Breast epithelium (tissue), 4 donors: ENCODE results near the gene SERPINA9. TPM values are rescaled to one million over a fixed set of nuclear protein-coding genes. Genes with fewer than 3 reads are reported as not detected.

Source experiments
- DNase-seq, 2 donors: peaks; one replicate each; pipeline ENCODE4 v3.0.0-alpha.2; 2019; ENCODE audit warnings: low spot score in 2 of 2
- H3K27ac ChIP-seq, 2 donors: fragments of 200-600 bp; sonication (generic) in 1 of 2; one replicate each; pipeline ENCODE4 v1.5.1; 2016 to 2019; ENCODE audit warnings: mild to moderate bottlenecking in 1 of 2
- H3K27me3 ChIP-seq, 2 donors: fragments of 200-600 bp; sonication (generic) in 1 of 2; one replicate each; pipeline versions ENCODE4 v1.5.1 to v1.6.0; 2017 to 2019; ENCODE audit warnings: control low read depth in 1 of 2, mild to moderate bottlenecking in 1 of 2
- H3K36me3 ChIP-seq: fragments of 200-600 bp; one replicate; pipeline ENCODE4 v1.5.1; 2019
- H3K4me1 ChIP-seq, 2 donors: fragments of 200-600 bp; sonication (generic); one replicate each; pipeline ENCODE4 v1.5.1; 2016 to 2019; ENCODE audit warnings: control low read depth in 1 of 2
- H3K4me3 ChIP-seq, 3 donors: fragments of 200-600 bp; sonication (generic); 1 replicate in 2 of 3; 2 replicates in 1 of 3; pipeline ENCODE4 v1.5.1; 2016 to 2019; ENCODE audit warnings: mild to moderate bottlenecking in 3 of 3, moderate library complexity in 2 of 3
- H3K9me3 ChIP-seq, 2 donors: fragments of 200-600 bp; sonication (generic) in 1 of 2; one replicate each; pipeline ENCODE4 v1.5.1; 2016 to 2019; ENCODE audit warnings: control low read depth in 1 of 2
- CTCF ChIP-seq, 3 donors: fragments of 450-650 bp; IDR thresholded peaks; one replicate each; pipeline ENCODE4 v1.5.1; 2016 to 2017; ENCODE audit warnings: antibody characterized with exemption in 3 of 3, mild to moderate bottlenecking in 3 of 3, moderate library complexity in 3 of 3
- POLR2A ChIP-seq: fragments of 450-650 bp; IDR thresholded peaks from one replicate; pipeline ENCODE4 v1.6.1; 2016; ENCODE audit warnings: antibody characterized with exemption, mild to moderate bottlenecking, moderate library complexity
- POLR2AphosphoS5 ChIP-seq, 3 donors: sonication (generic); formaldehyde crosslinking; IDR thresholded peaks; one replicate each; pipeline ENCODE4 v1.6.1; 2017; ENCODE audit warnings: antibody characterized with exemption in 3 of 3
- intact Hi-C: fragments of 100-400 bp; cut with DNase I; formaldehyde crosslinking; loops from one replicate; pipeline ENCODE4 v1.15.1; 2023; ENCODE audit warnings: low total_unique reads
- total RNA-seq, 3 donors: library from RNA; depleted of rRNA; stranded (reverse); fragments of >200 nt; gene quantifications; one replicate each; pipeline ENCODE4 v1.1.0, GENCODE V29; 2016

The SERPINA9 gene
- total RNA-seq, 3 donors from 2014 or later: not detected

GRCh38 chr14:94491511-94491910 is 15.5 kb upstream of the SERPINA9 start:
- no peak for DNase-seq
- H3K36me3 ChIP-seq: no peaks in the 10 kb centered on the region
- H3K4me3 ChIP-seq: no peak overlapping the region
- no peaks in the 10 kb centered on the region for H3K9me3 ChIP-seq
- intact Hi-C loops: no loop called here
- no peaks in the 10 kb centered on the region for H3K4me1 ChIP-seq
- no peak overlapping the region for H3K27ac ChIP-seq
- no peak for TF ChIP-seq POLR2A
- no peak for TF ChIP-seq CTCF (IDR thresholded peaks at IDR 0.05)
- TF ChIP-seq POLR2AphosphoS5 (IDR thresholded peaks at IDR 0.05): no peak
- peaks cover 0 to under 1% of the 10 kb centered on the region in 2 donors for H3K27me3 ChIP-seq

- Histone ChIP-seq H3K4me3 (no peak overlapping the region), H3K36me3 (no peaks in the 10 kb centered on the region), H3K4me1 (no peaks in the 10 kb centered on the region), H3K27me3 (peaks cover 0 to 5% of the 10 kb centered on the region in 2 donors), H3K9me3 (no peaks in the 10 kb centered on the region), H3K27ac (no peak overlapping the region)
- TF ChIP-seq CTCF (IDR thresholded peaks at IDR 0.05): no peak
- TF ChIP-seq POLR2A: no peak
- TF ChIP-seq POLR2AphosphoS5 (IDR thresholded peaks at IDR 0.05): no peak
- intact Hi-C loops: no loop called here
- no peak for DNase-seq
Observed at GRCh38 chr14:94489336-94489735, 13.3 kb upstream of the SERPINA9 start.

- intact Hi-C loops: no loop called here
- no peak for TF ChIP-seq CTCF (IDR thresholded peaks at IDR 0.05)
- TF ChIP-seq POLR2AphosphoS5 (IDR thresholded peaks at IDR 0.05): no peak
- DNase-seq: no peak
Observed at GRCh38 chr14:94486883-94487282, 10.9 kb upstream of the SERPINA9 start.

GRCh38 chr14:94485944-94486841 is 10.2 kb upstream of the SERPINA9 start:
- Histone ChIP-seq H3K4me1 (no peaks in the 10 kb centered on the region), H3K27ac (peak overlapping the region in 1 of 2 donors; percentile 13), H3K36me3 (no peaks in the 10 kb centered on the region), H3K9me3 (no peaks in the 10 kb centered on the region), H3K27me3 (peaks cover 0 to 5% of the 10 kb centered on the region in 2 donors), H3K4me3 (peak overlapping the region in 2 of 3 donors; percentile 21 to 56)
- intact Hi-C loops: no loop called here
- DNase-seq: peak in 1 of 2 donors; percentile 59
- TF ChIP-seq POLR2AphosphoS5 (IDR thresholded peaks at IDR 0.05) (peak in 1 of 3 donors; percentile 1), POLR2A (no peak), CTCF (IDR thresholded peaks at IDR 0.05) (peak; percentile 82 to 97 (median 96))

More at GRCh38 chr14:94486883-94487282, 10.9 kb upstream of the SERPINA9 start:
- Histone ChIP-seq H3K27me3 (peaks cover 0 to 5% of the 10 kb centered on the region in 2 donors), H3K4me1 (no peaks in the 10 kb centered on the region), H3K4me3 (peak overlapping the region in 1 of 3 donors; percentile 56), H3K27ac (no peak overlapping the region), H3K9me3 (no peaks in the 10 kb centered on the region), H3K36me3 (no peaks in the 10 kb centered on the region)

- intact Hi-C loops: no loop called here
- Histone ChIP-seq H3K36me3 (no peaks in the 10 kb centered on the region), H3K4me3 (no peak overlapping the region), H3K4me1 (no peaks in the 10 kb centered on the region), H3K9me3 (peaks cover 0 to under 1% of the 10 kb centered on the region in 2 donors), H3K27me3 (peaks cover 0 to 5% of the 10 kb centered on the region in 2 donors), H3K27ac (no peak overlapping the region)
- no peak for DNase-seq
- no peak for TF ChIP-seq POLR2AphosphoS5 (IDR thresholded peaks at IDR 0.05)
- no peak for TF ChIP-seq POLR2A
- TF ChIP-seq CTCF (IDR thresholded peaks at IDR 0.05): no peak
Observed at GRCh38 chr14:94484481-94484880, 8.5 kb upstream of the SERPINA9 start.
